ENCODE data around the gene RNU1-3. TPM values are rescaled to one million over a fixed set of nuclear protein-coding genes. Genes with fewer than 3 reads are reported as not detected.
"Not testable (repeated sequence)": the region's sequence is repeated elsewhere in the genome, so short reads cannot be mapped to it uniquely, and the experiment has no call there.

The RNU1-3 gene
- total and polyA plus RNA-seq, 2 experiments from 2014 or later, result under 0.01 TPM; not detected in 1

- H3K4me1 ChIP-seq (ENCODE audit: low read depth); H3K9me3 ChIP-seq (ENCODE audit: low read depth); DNase-seq (ENCODE audit: low read depth in 1 of 2, low spot score in 1 of 2); H3K36me3 ChIP-seq; H3K27me3 ChIP-seq; H3K27ac ChIP-seq; H3K4me3 ChIP-seq: not testable (repeated sequence)
- TF ChIP-seq CTCF (IDR thresholded peaks at IDR 0.05; ENCODE audit: low read depth, low read length), result peak; percentile 1
These were observed 36.9 kb upstream of the RNU1-3 start for GRCh38 chr1:16703602-16704001.

- TF ChIP-seq CTCF (IDR thresholded peaks at IDR 0.05; ENCODE audit: low read depth, low read length), result peak; percentile 8
- H3K27me3 ChIP-seq; DNase-seq (ENCODE audit: low read depth in 1 of 2, low spot score in 1 of 2); H3K36me3 ChIP-seq; H3K4me3 ChIP-seq; H3K4me1 ChIP-seq (ENCODE audit: low read depth); H3K9me3 ChIP-seq (ENCODE audit: low read depth); H3K27ac ChIP-seq: not testable (repeated sequence)
These were observed 36.4 kb upstream of the RNU1-3 start for GRCh38 chr1:16703141-16703540.

- H3K9me3 ChIP-seq (ENCODE audit: low read depth); H3K4me1 ChIP-seq (ENCODE audit: low read depth); DNase-seq (ENCODE audit: low read depth in 1 of 2, low spot score in 1 of 2); H3K4me3 ChIP-seq; H3K36me3 ChIP-seq; H3K27ac ChIP-seq: not testable (repeated sequence)
- peaks cover 12% of the 10 kb centered on the region for H3K27me3 ChIP-seq
These were observed 35.5 kb upstream of the RNU1-3 start for GRCh38 chr1:16702280-16702679.

- H3K27ac ChIP-seq; DNase-seq (ENCODE audit: low read depth in 1 of 2, low spot score in 1 of 2); H3K36me3 ChIP-seq; H3K4me1 ChIP-seq (ENCODE audit: low read depth); H3K4me3 ChIP-seq; H3K9me3 ChIP-seq (ENCODE audit: low read depth): not testable (repeated sequence)
- peaks cover 19% of the 10 kb centered on the region for H3K27me3 ChIP-seq
These were observed 34.4 kb upstream of the RNU1-3 start for GRCh38 chr1:16701189-16701588.

GRCh38 chr1:16700138-16700895 is 33.6 kb upstream of the RNU1-3 start:
- H3K4me3 ChIP-seq; H3K9me3 ChIP-seq (ENCODE audit: low read depth); DNase-seq (ENCODE audit: low read depth in 1 of 2, low spot score in 1 of 2); H3K4me1 ChIP-seq (ENCODE audit: low read depth); H3K27ac ChIP-seq; H3K36me3 ChIP-seq: not testable (repeated sequence)
- H3K27me3 ChIP-seq, result peaks cover 19% of the 10 kb centered on the region

GRCh38 chr1:16699440-16699839 is 32.7 kb upstream of the RNU1-3 start:
- not testable (repeated sequence) for DNase-seq (ENCODE audit: low read depth in 1 of 2, low spot score in 1 of 2)

GRCh38 chr1:16697152-16697551 is 30.4 kb upstream of the RNU1-3 start:
- H3K4me1 ChIP-seq (ENCODE audit: low read depth); H3K4me3 ChIP-seq; H3K9me3 ChIP-seq (ENCODE audit: low read depth): not testable (repeated sequence)

More at GRCh38 chr1:16699440-16699839, 32.7 kb upstream of the RNU1-3 start:
- not testable (repeated sequence) for H3K36me3 ChIP-seq; H3K4me1 ChIP-seq (ENCODE audit: low read depth); H3K4me3 ChIP-seq; H3K27ac ChIP-seq; H3K9me3 ChIP-seq (ENCODE audit: low read depth)
- peaks cover 19% of the 10 kb centered on the region for H3K27me3 ChIP-seq

GRCh38 chr1:16696507-16697150 is 29.9 kb upstream of the RNU1-3 start:
- H3K36me3 ChIP-seq; H3K4me3 ChIP-seq; H3K9me3 ChIP-seq (ENCODE audit: low read depth); DNase-seq (ENCODE audit: low read depth in 1 of 2, low spot score in 1 of 2); H3K4me1 ChIP-seq (ENCODE audit: low read depth); H3K27ac ChIP-seq: not testable (repeated sequence)
- peaks cover 26% of the 10 kb centered on the region for H3K27me3 ChIP-seq

More at GRCh38 chr1:16697152-16697551, 30.4 kb upstream of the RNU1-3 start:
- peaks cover 26% of the 10 kb centered on the region for H3K27me3 ChIP-seq
- H3K36me3 ChIP-seq; H3K27ac ChIP-seq; DNase-seq (ENCODE audit: low read depth in 1 of 2, low spot score in 1 of 2): not testable (repeated sequence)

- not testable (repeated sequence) for H3K36me3 ChIP-seq; H3K4me3 ChIP-seq; DNase-seq (ENCODE audit: low read depth in 1 of 2, low spot score in 1 of 2); H3K9me3 ChIP-seq (ENCODE audit: low read depth); H3K4me1 ChIP-seq (ENCODE audit: low read depth); H3K27ac ChIP-seq
- H3K27me3 ChIP-seq, result peaks cover 19% of the 10 kb centered on the region
These were observed 27.6 kb upstream of the RNU1-3 start for GRCh38 chr1:16694308-16694702.

- not testable (repeated sequence) for H3K4me3 ChIP-seq
These were observed 26.9 kb upstream of the RNU1-3 start for GRCh38 chr1:16693449-16694307.

GRCh38 chr1:16692717-16693448 is 26.1 kb upstream of the RNU1-3 start:
- H3K4me3 ChIP-seq; H3K4me1 ChIP-seq (ENCODE audit: low read depth); H3K27ac ChIP-seq; H3K36me3 ChIP-seq; DNase-seq (ENCODE audit: low read depth in 1 of 2, low spot score in 1 of 2); H3K9me3 ChIP-seq (ENCODE audit: low read depth): not testable (repeated sequence)
- H3K27me3 ChIP-seq, result peaks cover 17% of the 10 kb centered on the region

More at GRCh38 chr1:16693449-16694307, 26.9 kb upstream of the RNU1-3 start:
- H3K27ac ChIP-seq; H3K4me1 ChIP-seq (ENCODE audit: low read depth); H3K36me3 ChIP-seq; H3K9me3 ChIP-seq (ENCODE audit: low read depth); DNase-seq (ENCODE audit: low read depth in 1 of 2, low spot score in 1 of 2): not testable (repeated sequence)
- peaks cover 17% of the 10 kb centered on the region for H3K27me3 ChIP-seq

All from cardiac muscle cell (in vitro differentiated cells and primary cell).